OCI-LY1 (cell line): ENCODE data around the gene SHISA5.

Experiments used
- H2AFZ ChIP-seq: fragments of 200-600 bp; sonication (generic), shearing (Covaris generic); 2 replicates; pipeline ENCODE4 v1.6.0; 2014; ENCODE audit warnings: antibody characterized with exemption, mild to moderate bottlenecking, low read length
- H3F3A ChIP-seq: fragments of 200-600 bp; sonication (generic), shearing (Covaris generic); 2 replicates; pipeline ENCODE4 v1.6.0; 2014; ENCODE audit warnings: mild to moderate bottlenecking, antibody characterized with exemption, low read length, moderate library complexity; ENCODE audit not compliant: insufficient read depth
- H3K27ac ChIP-seq: fragments of 200-600 bp; sonication (generic); 2 replicates; pipeline ENCODE4 v1.5.1; 2014; ENCODE audit warnings: low read length, mixed run types, mild to moderate bottlenecking, low read depth; ENCODE audit not compliant: poor library complexity, severe bottlenecking
- H3K27me3 ChIP-seq: fragments of 200-600 bp; sonication (generic); 2 replicates; pipeline ENCODE4 v1.6.0; 2014; ENCODE audit warnings: antibody characterized with exemption, mild to moderate bottlenecking, low read length, moderate library complexity; ENCODE audit not compliant: insufficient read depth
- H3K36me3 ChIP-seq: fragments of 200-600 bp; sonication (generic); 2 replicates; pipeline ENCODE4 v1.6.1; 2014; ENCODE audit warnings: mild to moderate bottlenecking, antibody characterized with exemption, low read length, moderate library complexity, mixed read lengths; ENCODE audit not compliant: insufficient read depth
- H3K4me1 ChIP-seq: fragments of 200-600 bp; sonication (generic); 2 replicates; pipeline ENCODE4 v1.5.1; 2014; ENCODE audit warnings: mild to moderate bottlenecking, low read length, moderate library complexity; ENCODE audit not compliant: insufficient read depth, severe bottlenecking
- H3K4me2 ChIP-seq: fragments of 200-600 bp; sonication (generic), shearing (Covaris generic); 2 replicates; pipeline ENCODE4 v1.6.1; 2014; ENCODE audit warnings: low read length
- H3K4me3 ChIP-seq: fragments of 200-600 bp; sonication (generic); 2 replicates; pipeline ENCODE4 v1.5.1; 2014; ENCODE audit warnings: low read length, low read depth, mild to moderate bottlenecking, mixed read lengths; ENCODE audit not compliant: poor library complexity, severe bottlenecking
- H3K79me2 ChIP-seq: fragments of 200-600 bp; shearing (Covaris generic); 2 replicates; pipeline ENCODE4 v1.6.1; 2016; ENCODE audit warnings: mixed run types, low read length, mixed read lengths; ENCODE audit not compliant: insufficient read depth
- H3K9ac ChIP-seq: fragments of 200-600 bp; sonication (generic), shearing (Covaris generic); 2 replicates; pipeline ENCODE4 v1.6.1; 2014; ENCODE audit warnings: mild to moderate bottlenecking, low read length, mixed read lengths
- H3K9me2 ChIP-seq: fragments of 200-600 bp; sonication (generic), shearing (Covaris generic); 2 replicates; pipeline ENCODE4 v1.6.1; 2014; ENCODE audit warnings: low read depth, mild to moderate bottlenecking, low read length, mixed read lengths
- H3K9me3 ChIP-seq: fragments of 200-600 bp; shearing (Covaris generic); 2 replicates; pipeline ENCODE4 v1.6.1; 2014; ENCODE audit warnings: low read length, mixed read lengths
- H4K20me1 ChIP-seq: fragments of 200-600 bp; sonication (generic), shearing (Covaris generic); 2 replicates; pipeline ENCODE4 v1.6.0; 2016; ENCODE audit warnings: mild to moderate bottlenecking, low read length; ENCODE audit not compliant: insufficient read depth
- CTCF ChIP-seq: fragments of 200-600 bp; sonication (generic), shearing (Covaris generic); IDR thresholded peaks from 2 replicates; pipeline ENCODE4 v1.5.1; 2017; ENCODE audit warnings: mild to moderate bottlenecking, antibody characterized with exemption, low read length, moderate library complexity, mixed read lengths
- EZH2 ChIP-seq: fragments of 200-600 bp; sonication (generic), shearing (Covaris generic); IDR thresholded peaks from 2 replicates; pipeline ENCODE4 v1.8.0; 2017; ENCODE audit warnings: borderline replicate concordance, mixed run types, mild to moderate bottlenecking, antibody characterized with exemption, low read length, moderate library complexity, mixed read lengths

SHISA5 gene

GRCh38 chr3:48519277-48519643, 15.3 kb upstream of the SHISA5 start:
- no peaks in the 10 kb centered on the region for H3F3A ChIP-seq
- no peaks in the 10 kb centered on the region for H4K20me1 ChIP-seq
- no peaks in the 10 kb centered on the region for H3K27me3 ChIP-seq
- H3K4me2 ChIP-seq, result no peak overlapping the region
- H3K79me2 ChIP-seq, result no peaks in the 10 kb centered on the region
- no peak overlapping the region for H2AFZ ChIP-seq
- TF ChIP-seq EZH2 (no peak), CTCF (no peak)
- no peak overlapping the region for H3K9ac ChIP-seq
- no peak overlapping the region for H3K4me3 ChIP-seq
- no peaks in the 10 kb centered on the region for H3K9me2 ChIP-seq
- no peaks in the 10 kb centered on the region for H3K9me3 ChIP-seq
- peaks cover 6% of the 10 kb centered on the region; the same call in 1 of the 2 replicates for H3K36me3 ChIP-seq
- H3K4me1 ChIP-seq, result no peaks in the 10 kb centered on the region
- no peak overlapping the region for H3K27ac ChIP-seq

- peaks cover 6% of the 10 kb centered on the region; the same call in 1 of the 2 replicates for H3K36me3 ChIP-seq
- no peaks in the 10 kb centered on the region for H4K20me1 ChIP-seq
- H3K9me2 ChIP-seq, result no peaks in the 10 kb centered on the region
- no peak overlapping the region for H3K4me3 ChIP-seq
- no peak overlapping the region for H3K9ac ChIP-seq
- no peaks in the 10 kb centered on the region for H3F3A ChIP-seq
- no peak overlapping the region for H3K4me2 ChIP-seq
- no peak overlapping the region for H2AFZ ChIP-seq
- H3K27me3 ChIP-seq, result no peaks in the 10 kb centered on the region
- TF ChIP-seq EZH2, result no peak
- no peak for TF ChIP-seq CTCF
- H3K79me2 ChIP-seq, result no peaks in the 10 kb centered on the region
- no peaks in the 10 kb centered on the region for H3K9me3 ChIP-seq
- no peak overlapping the region for H3K27ac ChIP-seq
- no peaks in the 10 kb centered on the region for H3K4me1 ChIP-seq
These were observed 14.8 kb upstream of the SHISA5 start for GRCh38 chr3:48518638-48519276.

- no peaks in the 10 kb centered on the region for H3K9me3 ChIP-seq
- no peak overlapping the region for H3K27ac ChIP-seq
- TF ChIP-seq EZH2, result no peak
- no peak for TF ChIP-seq CTCF
- H3K36me3 ChIP-seq, result peaks cover 6% of the 10 kb centered on the region; the same call in 1 of the 2 replicates
- no peaks in the 10 kb centered on the region for H3K79me2 ChIP-seq
- H3K4me3 ChIP-seq, result no peak overlapping the region
- H2AFZ ChIP-seq, result no peak overlapping the region
- no peak overlapping the region for H3K9ac ChIP-seq
- H3K9me2 ChIP-seq, result no peaks in the 10 kb centered on the region
- H3F3A ChIP-seq, result no peaks in the 10 kb centered on the region
- no peak overlapping the region for H3K4me2 ChIP-seq
- H3K27me3 ChIP-seq, result no peaks in the 10 kb centered on the region
- H4K20me1 ChIP-seq, result no peaks in the 10 kb centered on the region
- no peaks in the 10 kb centered on the region for H3K4me1 ChIP-seq
These were observed 14.1 kb upstream of the SHISA5 start for GRCh38 chr3:48518069-48518468.
